KMS-11 (cell line): Measurements from ENCODE around the gene TMEM108.

ENCODE experiments used
- H2AFZ ChIP-seq: fragments of 200-600 bp; sonication (generic); 2 replicates; pipeline ENCODE4 v1.6.1; 2016; ENCODE audit warnings: antibody characterized with exemption, mixed run types, low read depth
- H3K27ac ChIP-seq: fragments of 200-600 bp; sonication (generic); 2 replicates; pipeline ENCODE4 v1.6.1; 2016; ENCODE audit warnings: mild to moderate bottlenecking, mixed run types
- H3K27me3 ChIP-seq: fragments of 200-600 bp; sonication (generic); 2 replicates; pipeline ENCODE4 v1.6.1; 2017; ENCODE audit warnings: mild to moderate bottlenecking, low read depth, mixed run types, moderate library complexity; ENCODE audit not compliant: insufficient read depth
- H3K36me3 ChIP-seq: fragments of 200-600 bp; sonication (generic); 2 replicates; pipeline ENCODE4 v1.6.1; 2017; ENCODE audit warnings: mild to moderate bottlenecking, mixed run types; ENCODE audit not compliant: insufficient read depth
- H3K4me1 ChIP-seq: fragments of 200-600 bp; sonication (generic); 2 replicates; pipeline ENCODE4 v1.6.1; 2016; ENCODE audit warnings: mild to moderate bottlenecking, low read depth, mixed run types; ENCODE audit not compliant: poor library complexity, severe bottlenecking
- H3K4me2 ChIP-seq: fragments of 200-600 bp; sonication (generic); 2 replicates; pipeline ENCODE4 v1.7.0; 2016; ENCODE audit warnings: mild to moderate bottlenecking, mixed run types
- H3K4me3 ChIP-seq: fragments of 200-600 bp; sonication (generic); IDR thresholded peaks from 2 replicates; pipeline ENCODE4 v1.6.1; 2017; ENCODE audit warnings: low read depth, low read length, mixed read lengths; ENCODE audit not compliant: insufficient read depth
- H3K79me2 ChIP-seq: fragments of 200-600 bp; sonication (generic); 2 replicates; pipeline ENCODE4 v1.6.1; 2016; ENCODE audit warnings: low read depth, mixed run types; ENCODE audit not compliant: insufficient read depth
- H3K9ac ChIP-seq: fragments of 200-600 bp; sonication (generic); 2 replicates; pipeline ENCODE4 v1.6.1; 2016; ENCODE audit warnings: mild to moderate bottlenecking, mixed run types
- H4K20me1 ChIP-seq: fragments of 200-600 bp; sonication (generic); 2 replicates; pipeline ENCODE4 v1.6.1; 2016; ENCODE audit warnings: mild to moderate bottlenecking, mixed run types; ENCODE audit not compliant: insufficient read depth
- CTCF ChIP-seq: fragments of 200-600 bp; sonication (generic); conservative IDR thresholded peaks from 2 replicates; pipeline ENCODE4 v1.6.1; 2017; ENCODE audit warnings: low read depth, mild to moderate bottlenecking, antibody characterized with exemption, low read length, moderate library complexity, mixed read lengths

TMEM108 gene

GRCh38 chr3:133328373-133328772, 290.2 kb downstream of the TMEM108 start:
- H3K79me2 ChIP-seq = no peaks in the 10 kb centered on the region
- no peak overlapping the region for H3K9ac ChIP-seq
- H3K36me3 ChIP-seq = no peaks in the 10 kb centered on the region
- no peaks in the 10 kb centered on the region for H4K20me1 ChIP-seq
- H3K27me3 ChIP-seq = no peaks in the 10 kb centered on the region
- no peak overlapping the region for H3K27ac ChIP-seq
- H3K4me3 ChIP-seq = no peak overlapping the region
- no peak overlapping the region for H2AFZ ChIP-seq
- TF ChIP-seq CTCF = no peak
- no peaks in the 10 kb centered on the region for H3K4me1 ChIP-seq
- H3K4me2 ChIP-seq = no peak overlapping the region

GRCh38 chr3:133329626-133330025, 291.4 kb downstream of the TMEM108 start:
- H3K27me3 ChIP-seq = no peaks in the 10 kb centered on the region
- H3K36me3 ChIP-seq = no peaks in the 10 kb centered on the region
- H3K4me3 ChIP-seq = no peak overlapping the region
- no peak overlapping the region for H3K9ac ChIP-seq
- H3K4me2 ChIP-seq = no peak overlapping the region
- no peak overlapping the region for H2AFZ ChIP-seq
- H4K20me1 ChIP-seq = no peaks in the 10 kb centered on the region
- no peaks in the 10 kb centered on the region for H3K4me1 ChIP-seq
- H3K27ac ChIP-seq = no peak overlapping the region
- no peak for TF ChIP-seq CTCF
- H3K79me2 ChIP-seq = no peaks in the 10 kb centered on the region

GRCh38 chr3:133330065-133330464, 291.9 kb downstream of the TMEM108 start:
- no peak overlapping the region for H3K4me2 ChIP-seq

GRCh38 chr3:133330522-133330921, 292.3 kb downstream of the TMEM108 start:
- no peaks in the 10 kb centered on the region for H4K20me1 ChIP-seq
- H3K79me2 ChIP-seq = no peaks in the 10 kb centered on the region
- no peak overlapping the region for H3K4me2 ChIP-seq
- no peaks in the 10 kb centered on the region for H3K4me1 ChIP-seq
- H3K4me3 ChIP-seq = no peak overlapping the region
- H3K9ac ChIP-seq = no peak overlapping the region
- no peaks in the 10 kb centered on the region for H3K36me3 ChIP-seq
- TF ChIP-seq CTCF = no peak
- H3K27ac ChIP-seq = no peak overlapping the region
- H3K27me3 ChIP-seq = no peaks in the 10 kb centered on the region
- no peak overlapping the region for H2AFZ ChIP-seq

More at GRCh38 chr3:133330065-133330464, 291.9 kb downstream of the TMEM108 start:
- no peaks in the 10 kb centered on the region for H3K36me3 ChIP-seq
- no peaks in the 10 kb centered on the region for H3K79me2 ChIP-seq
- H2AFZ ChIP-seq = no peak overlapping the region
- H3K4me1 ChIP-seq = no peaks in the 10 kb centered on the region
- no peak for TF ChIP-seq CTCF
- H3K27ac ChIP-seq = no peak overlapping the region
- H3K9ac ChIP-seq = no peak overlapping the region
- no peaks in the 10 kb centered on the region for H3K27me3 ChIP-seq
- H3K4me3 ChIP-seq = no peak overlapping the region
- H4K20me1 ChIP-seq = no peaks in the 10 kb centered on the region
